ENCODE results near the gene BUD23. TPM values are rescaled to one million over a fixed set of nuclear protein-coding genes. Genes with fewer than 3 reads are reported as not detected.
A peak's percentile ranks its signal among the peaks of the same experiment; 100 is the strongest.
"Not testable (repeated sequence)": the region's sequence is repeated elsewhere in the genome, so short reads cannot be mapped to it uniquely, and the experiment has no call there.

Gene BUD23
- total RNA-seq, 1 donor from 2014 or later, result 56.7 TPM

GRCh38 chr7:73648593-73649332 lies 34.6 kb upstream of the BUD23 start:
- H3K9me3 Mint-ChIP-seq (ENCODE audit: unreplicated experiment), result no peaks in the 10 kb centered on the region
- no peak for DNase-seq (ENCODE audit: extremely low spot score, unreplicated experiment)
- H3K4me3 Mint-ChIP-seq (ENCODE audit: unreplicated experiment), result peak overlapping the region; percentile 54
- no peak for TF ChIP-seq CTCF (IDR thresholded peaks at IDR 0.05)
- H3K36me3 Mint-ChIP-seq (ENCODE audit: unreplicated experiment), result no peaks in the 10 kb centered on the region
- H3K27me3 Mint-ChIP-seq (ENCODE audit: unreplicated experiment), result peaks cover 73% of the 10 kb centered on the region
- H3K27ac Mint-ChIP-seq (ENCODE audit: unreplicated experiment), result no peak overlapping the region
- peaks cover 9% of the 10 kb centered on the region for H3K4me1 Mint-ChIP-seq (ENCODE audit: unreplicated experiment)

GRCh38 chr7:73649576-73649975 lies 33.8 kb upstream of the BUD23 start:
- Mint-ChIP-seq H3K4me3 (ENCODE audit: unreplicated experiment) (no peak overlapping the region), H3K27me3 (ENCODE audit: unreplicated experiment) (peaks cover 68% of the 10 kb centered on the region), H3K4me1 (ENCODE audit: unreplicated experiment) (peaks cover 9% of the 10 kb centered on the region), H3K9me3 (ENCODE audit: unreplicated experiment) (no peaks in the 10 kb centered on the region), H3K36me3 (ENCODE audit: unreplicated experiment) (no peaks in the 10 kb centered on the region), H3K27ac (ENCODE audit: unreplicated experiment) (no peak overlapping the region)
- no peak for DNase-seq (ENCODE audit: extremely low spot score, unreplicated experiment)
- TF ChIP-seq CTCF (IDR thresholded peaks at IDR 0.05), result no peak

GRCh38 chr7:73650524-73650923 lies 32.9 kb upstream of the BUD23 start:
- Mint-ChIP-seq H3K36me3 (ENCODE audit: unreplicated experiment) (no peaks in the 10 kb centered on the region), H3K9me3 (ENCODE audit: unreplicated experiment) (no peaks in the 10 kb centered on the region), H3K27ac (ENCODE audit: unreplicated experiment) (no peak overlapping the region), H3K4me3 (ENCODE audit: unreplicated experiment) (no peak overlapping the region), H3K4me1 (ENCODE audit: unreplicated experiment) (peaks cover 9% of the 10 kb centered on the region), H3K27me3 (ENCODE audit: unreplicated experiment) (peaks cover 62% of the 10 kb centered on the region)
- TF ChIP-seq CTCF (IDR thresholded peaks at IDR 0.05), result no peak
- no peak for DNase-seq (ENCODE audit: extremely low spot score, unreplicated experiment)

GRCh38 chr7:73652541-73652949 lies 30.9 kb upstream of the BUD23 start:
- Mint-ChIP-seq H3K4me3 (ENCODE audit: unreplicated experiment) (no peak overlapping the region), H3K27ac (ENCODE audit: unreplicated experiment) (no peak overlapping the region), H3K4me1 (ENCODE audit: unreplicated experiment) (peaks cover 8% of the 10 kb centered on the region), H3K9me3 (ENCODE audit: unreplicated experiment) (no peaks in the 10 kb centered on the region), H3K27me3 (ENCODE audit: unreplicated experiment) (peaks cover 46% of the 10 kb centered on the region), H3K36me3 (ENCODE audit: unreplicated experiment) (no peaks in the 10 kb centered on the region)
- DNase-seq (ENCODE audit: extremely low spot score, unreplicated experiment), result no peak
- TF ChIP-seq CTCF (IDR thresholded peaks at IDR 0.05), result no peak

DNA sequence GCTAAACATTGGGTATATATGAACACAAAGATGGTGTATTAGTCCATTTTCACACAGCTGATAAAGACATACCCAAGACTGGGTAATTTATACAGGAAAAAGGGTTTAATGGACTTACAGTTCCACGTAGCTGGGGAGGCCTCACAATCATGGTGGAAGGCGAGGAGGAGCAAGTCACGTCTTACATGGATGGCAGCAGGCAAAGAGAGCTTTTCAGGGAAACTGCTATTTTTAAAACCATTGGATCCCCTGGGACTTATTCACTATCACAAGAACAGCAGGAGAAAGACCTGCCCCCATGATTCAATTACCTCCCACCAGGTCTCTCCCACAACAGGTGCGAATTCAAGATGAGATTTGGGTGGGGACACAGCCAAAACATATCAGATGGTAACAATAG lies 28.1 kb upstream of the BUD23 start:
- not testable (repeated sequence) for H3K27ac Mint-ChIP-seq (ENCODE audit: unreplicated experiment); H3K4me3 Mint-ChIP-seq (ENCODE audit: unreplicated experiment); H3K4me1 Mint-ChIP-seq (ENCODE audit: unreplicated experiment); H3K9me3 Mint-ChIP-seq (ENCODE audit: unreplicated experiment); DNase-seq (ENCODE audit: extremely low spot score, unreplicated experiment); H3K36me3 Mint-ChIP-seq (ENCODE audit: unreplicated experiment)
- peaks cover 23% of the 10 kb centered on the region for H3K27me3 Mint-ChIP-seq (ENCODE audit: unreplicated experiment)

All from osteocyte (in vitro differentiated cells).